H4 (cell line): Measurements from ENCODE around the gene OR6B3. TPM values are rescaled to one million over a fixed set of nuclear protein-coding genes. Genes with fewer than 3 reads are reported as not detected.
A peak's percentile ranks its signal among the peaks of the same experiment; 100 is the strongest.
"Not testable (repeated sequence)": the region's sequence is repeated elsewhere in the genome, so short reads cannot be mapped to it uniquely, and the experiment has no call there.

Source experiments
- DNase-seq: peaks from one replicate; pipeline ENCODE4 v3.0.0-alpha.2; 2015; ENCODE audit warnings: low spot score
- total RNA-seq: library from RNA; depleted of rRNA; stranded (reverse); fragments of >200 nt; shearing (Covaris generic); gene quantifications from 2 replicates; pipeline ENCODE4 v1.2.3, GENCODE V29; 2014

The OR6B3 gene
- total RNA-seq, 1 experiment from 2014 or later: not detected

- not testable (repeated sequence) for DNase-seq
These were observed 9.2 kb downstream of the OR6B3 start for GRCh38 chr2:240044096-240044495.

GRCh38 chr2:240043279-240043989 lies 9.9 kb downstream of the OR6B3 start:
- DNase-seq: no peak

GRCh38 chr2:240042740-240043139 lies 10.6 kb downstream of the OR6B3 start:
- DNase-seq: no peak

- no peak for DNase-seq
These were observed 12.0 kb downstream of the OR6B3 start for GRCh38 chr2:240041363-240041762.

- no peak for DNase-seq
These were observed 16.0 kb downstream of the OR6B3 start for GRCh38 chr2:240037358-240037757.

GRCh38 chr2:240033330-240033678 lies 20.0 kb downstream of the OR6B3 start:
- no peak for DNase-seq

GRCh38 chr2:240032406-240033329 lies 20.7 kb downstream of the OR6B3 start:
- no peak for DNase-seq

GRCh38 chr2:240030379-240031094 lies 22.8 kb downstream of the OR6B3 start, which contains the start of gene OR6B2:
Gene OR6B2 (minus strand): TSS chr2:240030429. CDS start chr2:240030429, 0 bp downstream.
- no peak for DNase-seq

GRCh38 chr2:240024766-240025165 lies 28.6 kb downstream of the OR6B3 start:
- DNase-seq: no peak

GRCh38 chr2:240023792-240024191 lies 29.5 kb downstream of the OR6B3 start:
- no peak for DNase-seq

GRCh38 chr2:240021488-240022104 lies 31.7 kb downstream of the OR6B3 start:
- DNase-seq: peak; percentile 43

GRCh38 chr2:240018071-240018750 lies 35.1 kb downstream of the OR6B3 start:
- no peak for DNase-seq

- no peak for DNase-seq
These were observed 39.0 kb downstream of the OR6B3 start for GRCh38 chr2:240014327-240014726.

GRCh38 chr2:240013343-240013742 lies 40.0 kb downstream of the OR6B3 start:
- no peak for DNase-seq

GRCh38 chr2:240002983-240003382 lies 50.3 kb downstream of the OR6B3 start:
- DNase-seq: no peak

GRCh38 chr2:240000671-240001070 lies 52.6 kb downstream of the OR6B3 start:
- no peak for DNase-seq

GRCh38 chr2:239997686-239998409 lies 55.5 kb downstream of the OR6B3 start:
- no peak for DNase-seq
